GM08714 (cell line): ENCODE results near the gene FOXF1.

ENCODE experiments used
- H3K4me3 ChIP-seq: fragments of 200-500 bp; sonication (Bioruptor generic); 2 replicates; pipeline ENCODE4 v1.5.1; 2014; ENCODE audit warnings: mild to moderate bottlenecking, low read length, inconsistent platforms
- ZNF274 ChIP-seq: IDR thresholded peaks from 2 replicates; pipeline ENCODE4 v1.6.1; 2012; ENCODE audit warnings: mild to moderate bottlenecking, low read depth, low read length

The FOXF1 gene

DNA sequence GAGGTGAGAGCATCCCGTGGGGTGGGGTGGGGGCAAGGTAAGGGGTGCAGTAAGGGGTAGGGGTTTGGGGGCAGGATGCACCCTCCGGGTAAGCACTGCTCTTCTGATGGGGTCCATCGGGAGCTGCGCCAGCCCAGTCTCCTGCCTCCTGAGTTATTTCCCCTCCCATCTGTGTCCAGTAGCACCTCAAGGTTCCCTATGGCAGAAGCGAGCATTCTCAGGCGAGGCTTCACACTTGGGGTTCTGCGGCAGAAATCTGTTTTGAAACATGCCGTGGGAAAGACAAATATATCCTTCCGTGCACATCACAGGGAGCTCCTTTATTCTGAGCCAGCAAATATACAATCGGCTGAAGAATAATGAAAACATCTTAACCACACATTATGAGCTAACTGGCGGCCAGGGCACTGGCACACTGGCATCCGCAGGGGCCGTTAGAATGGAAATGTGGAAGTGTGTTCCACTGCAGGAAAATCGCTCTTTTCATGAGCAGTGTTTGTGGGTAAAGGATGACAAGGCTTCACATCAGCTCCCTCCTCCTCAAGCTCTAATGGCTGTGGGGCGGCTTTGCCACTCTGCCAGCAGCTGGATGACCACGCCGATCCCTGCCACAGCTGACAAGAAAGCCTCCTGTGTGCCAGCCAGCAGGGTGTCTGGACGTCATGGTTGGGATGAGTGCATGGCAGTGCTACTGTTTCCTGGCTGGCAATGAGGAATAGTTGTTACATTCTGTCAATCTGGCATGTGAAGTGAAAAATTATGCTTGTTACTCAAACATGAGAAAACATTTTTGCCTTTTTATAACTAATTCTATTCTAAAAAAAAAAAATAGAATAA lies 24.7 kb downstream of the FOXF1 start:
- TF ChIP-seq ZNF274, result no peak

DNA sequence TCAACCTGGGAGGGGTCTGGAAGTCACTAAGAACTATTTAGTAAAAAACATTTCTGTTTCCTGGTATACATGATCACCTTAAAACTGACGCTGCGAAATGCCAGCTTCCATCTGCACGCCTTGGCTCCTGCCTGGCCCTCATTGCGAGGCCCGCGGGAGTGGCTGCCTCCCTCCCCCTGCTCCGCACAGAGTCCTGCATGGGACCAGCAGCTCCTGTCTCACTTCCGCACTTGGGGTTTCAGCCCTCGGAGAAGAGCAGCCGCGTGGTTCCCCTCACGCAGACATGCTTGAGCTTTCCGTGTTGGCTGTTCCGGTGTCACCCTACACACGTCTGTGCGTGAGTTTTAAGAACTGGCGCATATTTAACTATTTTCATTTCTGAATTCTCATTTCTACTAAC lies 26.3 kb downstream of the FOXF1 start:
- TF ChIP-seq ZNF274, result no peak
- no peak overlapping the region for H3K4me3 ChIP-seq

More for the DNA sequence above, 24.7 kb downstream of the FOXF1 start:
- no peak overlapping the region for H3K4me3 ChIP-seq

- no peak overlapping the region for H3K4me3 ChIP-seq
- no peak for TF ChIP-seq ZNF274
These were observed 27.2 kb downstream of the FOXF1 start for GRCh38 chr16:86537486-86537885.

GRCh38 chr16:86538196-86538780 lies 28.0 kb downstream of the FOXF1 start:
- TF ChIP-seq ZNF274, result no peak
- no peak overlapping the region for H3K4me3 ChIP-seq

GRCh38 chr16:86540894-86541293 lies 30.6 kb downstream of the FOXF1 start:
- no peak for TF ChIP-seq ZNF274
- H3K4me3 ChIP-seq, result no peak overlapping the region

GRCh38 chr16:86541560-86541959 lies 31.2 kb downstream of the FOXF1 start:
- H3K4me3 ChIP-seq, result no peak overlapping the region
- TF ChIP-seq ZNF274, result no peak

DNA sequence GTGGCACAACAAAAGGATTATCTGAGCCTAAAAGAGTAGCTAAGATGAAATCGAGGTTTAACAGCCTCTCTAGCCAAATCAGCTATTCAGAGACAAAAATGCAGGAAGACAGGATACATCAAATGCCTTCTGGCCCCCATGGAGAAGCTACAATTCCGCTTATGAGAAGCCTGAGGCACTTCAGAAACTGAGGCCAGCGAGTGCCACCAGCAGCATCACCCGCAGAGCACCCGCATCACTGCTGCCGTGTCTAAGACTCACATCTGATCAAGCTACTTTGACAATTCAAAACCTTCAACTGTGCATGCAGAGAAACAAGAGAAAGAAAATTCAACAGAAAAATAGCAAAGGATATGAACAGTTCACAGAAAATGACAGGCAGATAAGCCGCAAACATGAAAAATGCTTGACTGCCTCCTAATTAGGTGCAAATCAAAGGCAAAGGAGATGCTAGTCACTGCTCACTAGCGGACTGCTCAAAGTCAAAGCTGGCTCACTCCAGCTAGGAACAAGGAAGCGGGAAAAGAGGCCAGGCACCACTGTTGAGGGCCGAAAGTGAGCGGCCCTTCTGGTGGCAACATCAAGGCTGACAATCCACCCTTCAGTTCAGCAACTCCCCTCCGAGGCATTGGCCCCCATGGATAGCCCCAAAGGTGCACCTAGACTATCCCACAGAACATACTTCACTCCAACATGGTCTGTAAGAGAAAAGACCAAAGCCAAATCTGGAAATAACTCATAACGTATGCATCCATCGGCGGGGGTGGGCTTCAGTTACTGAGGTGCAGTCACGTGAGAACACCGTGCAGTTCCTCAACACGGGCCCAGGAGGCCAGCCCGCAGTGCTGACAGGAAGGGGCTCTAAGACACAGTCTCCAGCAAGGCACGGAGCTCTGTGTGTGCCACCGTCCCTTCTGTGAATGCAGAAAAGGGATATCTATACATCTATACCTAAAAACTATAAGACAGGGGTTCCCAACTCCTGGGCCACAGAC lies 32.7 kb downstream of the FOXF1 start:
- no peak for TF ChIP-seq ZNF274
- no peak overlapping the region for H3K4me3 ChIP-seq

GRCh38 chr16:86545481-86545880 lies 35.2 kb downstream of the FOXF1 start:
- no peak for TF ChIP-seq ZNF274
- no peak overlapping the region for H3K4me3 ChIP-seq

GRCh38 chr16:86545954-86546637 lies 35.8 kb downstream of the FOXF1 start:
- H3K4me3 ChIP-seq, result no peak overlapping the region
- no peak for TF ChIP-seq ZNF274

GRCh38 chr16:86546638-86547013 lies 36.3 kb downstream of the FOXF1 start:
- H3K4me3 ChIP-seq, result no peak overlapping the region
- TF ChIP-seq ZNF274, result no peak

- H3K4me3 ChIP-seq, result no peak overlapping the region
- no peak for TF ChIP-seq ZNF274
These were observed 37.0 kb downstream of the FOXF1 start for GRCh38 chr16:86547286-86547685.

DNA sequence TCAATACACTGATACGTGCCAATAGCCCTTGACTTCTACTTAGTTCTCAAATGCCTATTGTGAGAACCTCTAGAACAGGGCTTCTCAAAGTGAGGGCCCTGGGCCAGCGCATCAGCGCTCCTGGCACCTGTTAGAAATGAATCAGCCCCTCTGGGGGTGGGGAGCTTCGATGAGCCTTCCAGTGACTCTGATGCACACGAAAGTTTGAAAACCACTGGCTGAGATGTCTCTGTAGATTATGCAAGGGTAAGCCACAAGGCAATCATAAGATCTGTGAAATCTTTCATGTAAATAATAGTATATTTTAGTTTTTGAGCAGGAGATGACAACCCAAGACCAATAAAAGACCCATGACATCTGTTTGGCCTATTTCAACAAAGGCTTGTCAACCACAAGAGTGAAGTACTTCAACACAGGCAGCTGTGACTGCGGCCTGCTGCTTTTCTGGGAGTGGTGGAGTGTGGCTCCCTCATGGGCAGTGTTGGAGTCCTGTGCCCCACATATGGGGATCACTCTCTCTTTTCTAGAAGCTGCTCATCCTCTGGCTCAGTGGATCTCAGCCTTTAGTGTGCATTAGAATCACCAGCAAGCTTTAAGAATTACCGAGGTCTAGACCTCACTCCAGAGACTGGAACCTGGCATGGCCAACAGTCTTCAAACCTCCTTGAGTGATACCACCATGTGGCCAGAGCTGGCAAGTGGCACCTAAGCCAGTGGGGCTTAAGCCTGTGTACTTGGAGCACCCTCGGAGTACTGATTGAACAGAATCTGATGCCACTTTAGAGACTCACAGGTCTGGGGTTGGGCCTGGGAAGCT lies 39.0 kb downstream of the FOXF1 start:
- TF ChIP-seq ZNF274, result no peak
- no peak overlapping the region for H3K4me3 ChIP-seq

- no peak for TF ChIP-seq ZNF274
- no peak overlapping the region for H3K4me3 ChIP-seq
These were observed 39.5 kb downstream of the FOXF1 start for GRCh38 chr16:86549893-86550190.
